ENCODE measurements around the gene TMEM179.
"Not testable (repeated sequence)": the region's sequence is repeated elsewhere in the genome, so short reads cannot be mapped to it uniquely, and the experiment has no call there.

Gene TMEM179

GRCh38 chr14:104637546-104638003, 33.0 kb upstream of the TMEM179 start:
- DNase-seq, result no peak

GRCh38 chr14:104636846-104637545, 32.4 kb upstream of the TMEM179 start:
- not testable (repeated sequence) for DNase-seq

GRCh38 chr14:104636131-104636530, 31.6 kb upstream of the TMEM179 start:
- no peak for DNase-seq

- no peak for DNase-seq
Observed at GRCh38 chr14:104635717-104636116, 31.1 kb upstream of the TMEM179 start.

GRCh38 chr14:104634886-104635570, 30.5 kb upstream of the TMEM179 start:
- no peak for DNase-seq

- no peak for DNase-seq
Observed at GRCh38 chr14:104634138-104634760, 29.7 kb upstream of the TMEM179 start.

GRCh38 chr14:104633276-104634137, 28.9 kb upstream of the TMEM179 start:
- DNase-seq, result no peak

- DNase-seq, result no peak
Observed at GRCh38 chr14:104632781-104633180, 28.2 kb upstream of the TMEM179 start.

GRCh38 chr14:104624939-104625338, 20.4 kb upstream of the TMEM179 start:
- DNase-seq, result no peak

- no peak for DNase-seq
Observed at GRCh38 chr14:104614126-104614812, 9.7 kb upstream of the TMEM179 start.

- DNase-seq, result no peak
Observed at GRCh38 chr14:104611881-104612280, 7.3 kb upstream of the TMEM179 start.

- no peak for DNase-seq
Observed at GRCh38 chr14:104610749-104611310, 6.3 kb upstream of the TMEM179 start.

GRCh38 chr14:104609666-104610065, 5.1 kb upstream of the TMEM179 start:
- no peak for DNase-seq

GRCh38 chr14:104603711-104604401, 716 bp downstream of the TMEM179 start:
- no peak for DNase-seq

GRCh38 chr14:104602933-104603325, 1.6 kb downstream of the TMEM179 start:
- DNase-seq, result no peak

GRCh38 chr14:104602315-104602932, 2.1 kb downstream of the TMEM179 start:
- DNase-seq, result no peak

GRCh38 chr14:104601786-104602185, 2.8 kb downstream of the TMEM179 start:
- no peak for DNase-seq

- no peak for DNase-seq
Observed at GRCh38 chr14:104600805-104601204, 3.8 kb downstream of the TMEM179 start.

GRCh38 chr14:104600141-104600643, 4.4 kb downstream of the TMEM179 start:
- DNase-seq, result no peak

- no peak for DNase-seq
Observed at GRCh38 chr14:104599446-104599845, 5.1 kb downstream of the TMEM179 start.

GRCh38 chr14:104598910-104599273, 5.7 kb downstream of the TMEM179 start:
- DNase-seq, result no peak
